ENCODE data around the gene KCNH2. TPM values are rescaled to one million over a fixed set of nuclear protein-coding genes. Genes with fewer than 3 reads are reported as not detected.

Gene KCNH2
- total and polyA plus RNA-seq, 10 of the 15 experiments (the other 5 are each of a cell fraction or from before 2014, with no cell fraction given), result 0.04 to 0.24 (median 0.17) TPM; not detected in 6

- no peak for TF ChIP-seq CTCF (IDR thresholded peaks at IDR 0.05 in 2 of 3, conservative IDR thresholded peaks at IDR 0.05 in 1 of 3; ENCODE audit: control insufficient read depth in 2 of 3, extremely low read depth in 1 of 3, insufficient read depth in 1 of 3, low read depth in 3 of 3, low read length in 3 of 3)
- TF ChIP-seq E2F8 (IDR thresholded peaks at IDR 0.05; ENCODE audit: low read depth, partially characterized antibody), result no peak
- TF ChIP-seq IKZF1 (conservative IDR thresholded peaks at IDR 0.05), result no peak
These were observed 73.9 kb downstream of the KCNH2 start (continued) for GRCh38 chr7:150904011-150904909.

- ChIA-PET RAD21 (ENCODE audit: unreplicated experiment) (no interaction called here), CTCF (interaction anchor here (1.1 kb wide), 1 partner anchor 27 kb away, joined by 3 read pairs; no protein-coding TSS in a partner anchor), SMC1A (ENCODE audit: uncharacterized antibody, unreplicated experiment) (no interaction called here), POLR2A (no interaction called here)
- intact Hi-C loops (cut with micrococcal nuclease; ENCODE audit: unreplicated experiment) (no loop called here), in situ Hi-C loops (cut with MboI) (loop anchor here (5.0 kb wide), 1 partner anchor 84 kb away; no protein-coding TSS in a partner anchor)
- DNase-seq (ENCODE audit: low read depth, low spot score) (no peak), ATAC-seq (peak; percentile 46), FAIRE-seq (no peak)
- Histone ChIP-seq H3K4me1 (ENCODE audit: control insufficient read depth, insufficient read depth, low read length) (peaks cover under 1% of the 10 kb centered on the region), H3K4me3 (no peak overlapping the region), H3K9me3 (replicated peaks; ENCODE audit: control insufficient read depth, insufficient read depth, low read length) (no peaks in the 10 kb centered on the region), H2AFZ (ENCODE audit: control insufficient read depth, low read depth, low read length) (no peak overlapping the region), H3K27me3 (replicated peaks in 1 of 2; ENCODE audit: control insufficient read depth in 2 of 2, insufficient read depth in 2 of 2, low read length in 1 of 2) (peaks cover 0 to 2% of the 10 kb centered on the region in 2 experiments; a peak in 2 of 4 replicates), H3K27ac (ENCODE audit: control insufficient read depth, insufficient read depth) (no peak overlapping the region), H3K4me2 (ENCODE audit: control insufficient read depth, insufficient read depth) (no peak overlapping the region), H3K9ac (ENCODE audit: control insufficient read depth, insufficient read depth, low read length) (no peak overlapping the region), H4K20me1 (ENCODE audit: control insufficient read depth, insufficient read depth) (no peaks in the 10 kb centered on the region), H3K36me3 (ENCODE audit: control insufficient read depth in 2 of 2, insufficient read depth in 2 of 2, low read length in 1 of 2) (no peaks in the 10 kb centered on the region), H3K79me2 (ENCODE audit: control insufficient read depth, insufficient read depth, low read length) (no peaks in the 10 kb centered on the region)
- BruUV-seq (replicated peaks), result no TSS peak
- 20% methylated on average over 12 of the region's 12 CpGs for WGBS (ENCODE audit: insufficient coverage, insufficient replicate concordance, low lambda C conversion rate, missing lambda C conversion rate)
- TF ChIP-seq NKRF (conservative IDR thresholded peaks at IDR 0.05), result no peak
- no peak for TF ChIP-seq ZBED1 (IDR thresholded peaks at IDR 0.05; ENCODE audit: borderline replicate concordance)
- no peak for TF ChIP-seq PKNOX1 (IDR thresholded peaks at IDR 0.05)
- TF ChIP-seq NFYB (IDR thresholded peaks at IDR 0.05; ENCODE audit: insufficient read depth, low read depth, low read length), result no peak
- TF ChIP-seq HCFC1 (IDR thresholded peaks at IDR 0.05; ENCODE audit: low read length), result no peak
- no peak for TF ChIP-seq SMAD5 (IDR thresholded peaks at IDR 0.05; ENCODE audit: low read depth)
- no peak for TF ChIP-seq SIN3A (IDR thresholded peaks at IDR 0.05; ENCODE audit: low read depth, low read length)
- TF ChIP-seq HSF1 (IDR thresholded peaks at IDR 0.05; ENCODE audit: low read depth, low read length), result no peak
These were observed 74.5 kb downstream of the KCNH2 start for GRCh38 chr7:150903606-150904005.
